Muscle layer of duodenum (tissue), 2 donors: Measurements from ENCODE around the gene VPS37B.
A peak's percentile ranks its signal among the peaks of the same experiment; 100 is the strongest.
"Not testable (repeated sequence)": the region's sequence is repeated elsewhere in the genome, so short reads cannot be mapped to it uniquely, and the experiment has no call there.

Experiments used
- H3K27ac ChIP-seq: one replicate; pipeline ENCODE4 v1.7.0; 2013; ENCODE audit warnings: mild to moderate bottlenecking, low read length
- H3K27me3 ChIP-seq: one replicate; pipeline ENCODE4 v1.7.0; 2013; ENCODE audit warnings: low read depth, mild to moderate bottlenecking, control low read depth, low read length
- H3K36me3 ChIP-seq, 2 donors: one replicate each; pipeline ENCODE4 v1.7.0; 2013; ENCODE audit warnings: low read length in 2 of 2, control low read depth in 1 of 2, mild to moderate bottlenecking in 1 of 2; ENCODE audit not compliant: insufficient read depth in 2 of 2, control insufficient read depth in 1 of 2
- H3K4me1 ChIP-seq, 2 donors: one replicate each; pipeline ENCODE4 v1.7.0; 2013; ENCODE audit warnings: low read length in 2 of 2, mild to moderate bottlenecking in 2 of 2, control low read depth in 1 of 2, moderate library complexity in 1 of 2; ENCODE audit not compliant: insufficient read depth in 2 of 2, control insufficient read depth in 1 of 2
- H3K4me3 ChIP-seq, 2 donors: one replicate each; pipeline ENCODE4 v1.7.0; 2013; ENCODE audit warnings: low read length in 2 of 2, low read depth in 1 of 2, mild to moderate bottlenecking in 1 of 2
- H3K9me3 ChIP-seq, 2 donors: one replicate each; pipeline ENCODE4 v1.7.0; 2013; ENCODE audit warnings: low read length in 2 of 2, control low read depth in 1 of 2, mild to moderate bottlenecking in 1 of 2; ENCODE audit not compliant: control insufficient read depth in 1 of 2
- donor health status: healthy.

Gene VPS37B

GRCh38 chr12:122902854-122903692, 7.1 kb upstream of the VPS37B start:
- no peak overlapping the region for H3K4me3 ChIP-seq
- no peaks in the 10 kb centered on the region for H3K4me1 ChIP-seq
- no peaks in the 10 kb centered on the region for H3K27me3 ChIP-seq
- H3K27ac ChIP-seq, result no peak overlapping the region
- H3K36me3 ChIP-seq, result no peaks in the 10 kb centered on the region
- H3K9me3 ChIP-seq, result no peaks in the 10 kb centered on the region

DNA sequence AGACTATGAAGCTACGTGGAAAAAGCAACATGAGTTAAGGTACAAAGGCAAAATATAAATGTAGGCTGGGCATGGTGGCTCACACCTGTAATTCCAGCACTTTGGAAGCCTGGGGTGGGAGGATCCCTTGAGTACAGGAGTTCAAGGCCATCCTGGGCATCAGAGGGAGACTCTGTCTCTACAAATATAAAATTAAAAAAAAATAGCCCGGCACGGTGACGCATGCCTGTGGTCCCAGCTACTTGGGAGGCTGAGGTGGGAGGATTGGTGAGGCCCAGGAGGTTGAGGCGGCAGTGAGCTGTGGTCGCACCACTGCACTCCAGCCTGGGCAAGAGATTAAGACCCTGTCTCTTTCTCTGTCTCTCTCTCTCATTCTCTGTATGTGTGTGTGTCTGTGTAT, 4.0 kb upstream of the VPS37B start:
- H3K27me3 ChIP-seq, result no peaks in the 10 kb centered on the region
- H3K36me3 ChIP-seq, result no peaks in the 10 kb centered on the region
- H3K4me3 ChIP-seq, result no peak overlapping the region
- H3K4me1 ChIP-seq, result no peaks in the 10 kb centered on the region
- no peak overlapping the region for H3K27ac ChIP-seq
- no peaks in the 10 kb centered on the region for H3K9me3 ChIP-seq

GRCh38 chr12:122896662-122897061, 738 bp upstream of the VPS37B start:
- H3K27ac ChIP-seq, result no peak overlapping the region
- H3K27me3 ChIP-seq, result no peaks in the 10 kb centered on the region
- no peak overlapping the region for H3K4me3 ChIP-seq

DNA sequence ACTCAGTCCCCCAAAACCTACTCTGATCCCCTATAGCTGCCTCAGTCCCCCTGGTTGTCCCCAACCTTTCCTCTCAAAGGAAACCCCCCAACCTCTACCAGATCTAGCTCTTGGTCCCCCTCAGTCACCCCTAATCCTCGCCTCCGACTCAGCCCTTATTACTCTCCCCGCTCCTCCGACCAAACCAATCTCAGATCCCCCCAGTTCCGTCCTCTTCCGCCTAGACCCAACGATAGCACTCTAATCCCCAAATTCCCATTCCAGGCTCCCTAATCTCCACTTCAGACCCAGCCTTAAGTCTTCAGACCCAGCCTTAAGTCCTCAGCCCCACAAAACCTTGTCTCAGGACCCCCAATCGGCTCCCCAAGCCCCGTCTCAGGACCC, 612 bp downstream of the VPS37B start:
- Histone ChIP-seq H3K4me3 (peak overlapping the region; percentile 66 to 83), H3K27ac (peak overlapping the region; percentile 96), H3K36me3 (no peaks in the 10 kb centered on the region), H3K4me1 (peaks cover 16 to 36% of the 10 kb centered on the region in 2 donors), H3K27me3 (no peaks in the 10 kb centered on the region), H3K9me3 (no peaks in the 10 kb centered on the region)

More at GRCh38 chr12:122896662-122897061, 738 bp upstream of the VPS37B start:
- no peaks in the 10 kb centered on the region for H3K9me3 ChIP-seq
- H3K36me3 ChIP-seq, result no peaks in the 10 kb centered on the region
- H3K4me1 ChIP-seq, result peaks cover 6 to 25% of the 10 kb centered on the region in 2 donors

DNA sequence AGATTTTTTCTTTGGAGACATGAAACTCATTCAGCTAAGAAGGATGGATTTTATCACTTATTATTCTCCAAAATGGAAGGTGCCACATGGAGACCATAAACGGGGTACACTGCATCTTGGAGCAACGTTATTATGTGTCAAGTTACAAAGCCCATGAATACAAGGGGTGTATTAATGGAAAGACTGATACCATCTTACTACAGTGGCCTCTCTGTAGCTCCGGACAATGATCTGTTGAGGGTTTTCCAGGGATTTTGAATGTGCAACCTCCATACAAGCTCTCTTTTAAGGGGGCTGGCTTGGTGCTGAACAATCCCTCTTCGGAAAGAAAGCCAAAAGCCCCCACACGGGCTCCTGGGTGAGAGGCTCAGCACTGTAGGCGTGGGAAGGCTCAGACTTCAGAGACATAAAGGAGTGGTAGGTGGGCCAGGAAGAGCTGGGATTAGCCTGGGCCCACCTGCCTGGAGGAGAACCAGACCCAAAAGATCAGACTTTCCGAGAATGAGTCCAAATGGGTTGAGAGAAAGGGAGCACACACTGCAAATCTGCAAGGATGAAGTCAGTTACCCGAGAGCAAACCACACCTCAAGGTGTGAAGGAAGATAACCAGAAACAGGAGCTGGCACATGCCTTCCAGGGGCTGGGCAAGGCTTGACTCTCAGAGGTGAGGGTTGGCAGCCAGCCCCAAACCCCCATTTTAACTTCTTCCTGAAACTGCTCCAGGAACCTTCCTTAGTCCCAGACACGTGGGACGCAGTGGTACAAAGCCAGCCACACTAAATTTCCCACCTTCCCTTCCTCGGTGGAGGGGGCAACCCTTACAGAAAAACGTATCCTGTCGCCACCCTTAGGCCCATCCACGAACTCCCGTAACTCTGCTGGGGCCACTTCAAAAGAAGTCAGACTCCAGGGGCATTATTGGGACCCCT, 1.5 kb downstream of the VPS37B start:
- Histone ChIP-seq H3K9me3 (no peaks in the 10 kb centered on the region), H3K27me3 (no peaks in the 10 kb centered on the region), H3K4me3 (peak overlapping the region; percentile 66 to 83), H3K27ac (peak overlapping the region; percentile 96), H3K36me3 (no peaks in the 10 kb centered on the region), H3K4me1 (peaks cover 16 to 36% of the 10 kb centered on the region in 2 donors)

DNA sequence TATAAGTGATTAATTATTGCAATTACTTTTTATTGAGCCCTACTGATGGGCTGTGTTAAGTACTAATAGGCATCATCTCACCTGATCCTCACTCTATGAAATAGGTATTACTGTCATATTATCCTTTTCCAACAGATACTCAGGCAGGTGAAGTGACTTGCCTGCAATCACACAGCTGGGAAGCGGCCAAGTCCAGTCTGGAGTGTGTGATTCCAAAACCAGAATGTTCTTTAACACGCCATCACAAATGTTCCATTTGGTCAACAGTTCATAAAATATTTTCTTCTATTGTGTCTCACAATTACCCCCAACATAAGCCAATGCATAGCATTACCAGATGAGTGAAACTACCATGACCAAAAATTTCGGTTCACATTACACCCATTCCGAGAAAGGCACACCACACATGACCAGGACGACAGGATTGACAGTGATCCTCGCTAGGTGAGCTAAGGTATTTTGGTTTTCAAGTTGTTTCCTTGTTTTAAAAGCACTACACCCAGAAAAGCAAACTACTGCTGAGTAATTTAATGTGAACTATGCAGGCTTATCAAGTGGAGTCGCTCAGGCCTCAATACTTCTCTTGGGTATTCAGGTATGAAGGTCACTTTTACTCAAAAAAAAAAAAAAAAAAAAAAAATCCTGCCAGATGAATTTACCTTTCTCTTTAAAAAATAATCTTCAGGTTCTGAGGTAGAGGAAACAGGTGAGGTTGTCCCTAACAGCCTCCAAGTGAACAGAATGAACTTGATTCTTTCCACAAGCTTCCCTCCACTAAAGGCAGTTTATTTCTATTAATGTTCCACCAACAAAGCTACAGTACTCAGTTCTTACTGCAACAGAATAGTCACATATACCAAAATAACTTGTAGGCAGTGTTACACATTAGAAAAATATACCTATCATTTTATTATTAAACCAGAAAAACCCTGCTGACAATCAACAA, 2.4 kb downstream of the VPS37B start:
- H3K27me3 ChIP-seq, result no peaks in the 10 kb centered on the region
- no peaks in the 10 kb centered on the region for H3K36me3 ChIP-seq
- H3K4me1 ChIP-seq, result peaks cover 22 to 44% of the 10 kb centered on the region in 2 donors
- H3K4me3 ChIP-seq, result peak overlapping the region in 1 of 2 donors; percentile 83
- H3K9me3 ChIP-seq, result no peaks in the 10 kb centered on the region
- H3K27ac ChIP-seq, result peak overlapping the region; percentile 96

- H3K27ac ChIP-seq, H3K4me3 ChIP-seq, H3K36me3 ChIP-seq, H3K27me3 ChIP-seq, H3K9me3 ChIP-seq: not testable (repeated sequence)
- peaks cover 30 to 49% of the 10 kb centered on the region in 2 donors for H3K4me1 ChIP-seq
Observed at GRCh38 chr12:122892724-122893123, 3.2 kb downstream of the VPS37B start.

GRCh38 chr12:122891661-122892525, 4.0 kb downstream of the VPS37B start:
- Histone ChIP-seq H3K4me1 (peaks cover 37 to 58% of the 10 kb centered on the region in 2 donors), H3K4me3 (peak overlapping the region; percentile 9 to 42), H3K36me3 (no peaks in the 10 kb centered on the region), H3K27ac (peak overlapping the region; percentile 56), H3K27me3 (no peaks in the 10 kb centered on the region), H3K9me3 (no peaks in the 10 kb centered on the region)

- Histone ChIP-seq H3K27me3 (no peaks in the 10 kb centered on the region), H3K9me3 (no peaks in the 10 kb centered on the region), H3K4me3 (no peak overlapping the region), H3K4me1 (peaks cover 42 to 62% of the 10 kb centered on the region in 2 donors), H3K36me3 (no peaks in the 10 kb centered on the region), H3K27ac (no peak overlapping the region)
Observed at GRCh38 chr12:122889761-122890520, 6.0 kb downstream of the VPS37B start.
